H1 (cell line): ENCODE data around the gene RHOG. TPM values are rescaled to one million over a fixed set of nuclear protein-coding genes. Genes with fewer than 3 reads are reported as not detected.

ENCODE experiments used
- CTCF ChIA-PET: fragments of 300-600 bp; sonication (Branson Sonifier 250); formaldehyde crosslinking; loops from one replicate; lab custom pipeline; 2021; ENCODE audit not compliant: partially characterized antibody; lab: Charles Lee
- POLR2A ChIA-PET: fragments of 300-600 bp; sonication (Branson Sonifier 250); formaldehyde crosslinking; loops from one replicate; lab custom pipeline; 2021; ENCODE audit warnings: inconsistent platforms; ENCODE audit not compliant: partially characterized antibody; lab: Charles Lee
- DNase-seq, 2 experiments: peaks; one replicate each; pipeline versions ENCODE4 v3.0.0 to v3.0.0-alpha.2; 2010 to 2022; ENCODE audit warnings: low spot score in 2 of 2, low read depth in 1 of 2, mixed read lengths in 1 of 2
- FAIRE-seq: peaks from 2 replicates; lab custom pipeline; 2011; peaks lifted over from hg19 to GRCh38; lab: Jason Lieb, UNC
- H2AFZ ChIP-seq: 2 replicates; pipeline ENCODE4 v1.8.1; 2012; ENCODE audit warnings: low read length, inconsistent platforms
- H2AK5ac ChIP-seq: 2 replicates; pipeline ENCODE4 v1.6.1; 2013; ENCODE audit warnings: low read depth, low read length
- H2BK120ac ChIP-seq: replicated peaks from 2 replicates; pipeline ENCODE3; 2013; ENCODE audit warnings: low read depth, low read length, inconsistent platforms
- H2BK12ac ChIP-seq: 2 replicates; pipeline ENCODE4 v1.6.1; 2013; ENCODE audit warnings: low read depth, low read length
- H2BK15ac ChIP-seq: 2 replicates; pipeline ENCODE4 v1.6.1; 2013; ENCODE audit warnings: low read length
- H2BK20ac ChIP-seq: 2 replicates; pipeline ENCODE4 v1.6.1; 2013; ENCODE audit warnings: low read length
- H2BK5ac ChIP-seq: 2 replicates; pipeline ENCODE4 v1.6.1; 2013; ENCODE audit warnings: low read depth, low read length
- H3K14ac ChIP-seq: 2 replicates; pipeline ENCODE4 v1.6.1; 2013; ENCODE audit warnings: inconsistent platforms; ENCODE audit not compliant: insufficient read length
- H3K18ac ChIP-seq: 2 replicates; pipeline ENCODE4 v1.6.1; 2013; ENCODE audit warnings: low read length; ENCODE audit errors: extremely low read depth
- H3K23ac ChIP-seq: 2 replicates; pipeline ENCODE4 v1.6.1; 2013; ENCODE audit warnings: inconsistent platforms; ENCODE audit not compliant: insufficient read length
- H3K23me2 ChIP-seq: 2 replicates; pipeline ENCODE4 v1.6.1; 2013; ENCODE audit warnings: low read depth, low read length
- H3K27ac ChIP-seq: 2 replicates; pipeline ENCODE4 v1.6.1; 2011; ENCODE audit warnings: low read depth, low read length, inconsistent platforms
- H3K27me3 ChIP-seq, 4 experiments: replicated peaks in 1 of 4; 1 replicate in 1 of 4; 2 replicates in 3 of 4; pipeline versions ENCODE4 v1.6.1 to v1.8.1; 2011 to 2013; ENCODE audit warnings: low read length in 3 of 4, mild to moderate bottlenecking in 3 of 4, inconsistent platforms in 2 of 4, mixed read lengths in 2 of 4, moderate library complexity in 1 of 4; ENCODE audit not compliant: control insufficient read depth in 3 of 4, insufficient read depth in 3 of 4; ENCODE audit errors: extremely low read depth in 1 of 4
- H3K36me3 ChIP-seq, 4 experiments: 2 replicates each; pipeline versions ENCODE4 v1.6.1 to v1.8.1; 2011 to 2013; ENCODE audit warnings: mild to moderate bottlenecking in 4 of 4, low read length in 3 of 4, moderate library complexity in 2 of 4, control low read depth in 1 of 4, inconsistent platforms in 1 of 4; ENCODE audit not compliant: insufficient read depth in 4 of 4, control insufficient read depth in 2 of 4
- H3K4ac ChIP-seq: replicated peaks from 2 replicates; pipeline ENCODE3; 2013; ENCODE audit warnings: low read length, low read depth, mixed read lengths, inconsistent platforms; ENCODE audit not compliant: insufficient read length
- H3K4me1 ChIP-seq, 4 experiments: replicated peaks in 1 of 4; 1 replicate in 1 of 4; 2 replicates in 3 of 4; pipeline versions ENCODE4 v1.6.1 to v1.8.1; 2011 to 2013; ENCODE audit warnings: low read length in 3 of 4, inconsistent platforms in 2 of 4, mixed read lengths in 1 of 4; ENCODE audit not compliant: insufficient read depth in 4 of 4, control insufficient read depth in 3 of 4
- H3K4me2 ChIP-seq, 2 experiments: 2 replicates each; pipeline versions ENCODE4 v1.6.1 to v1.8.1; 2011 to 2013; ENCODE audit warnings: low read depth in 2 of 2, low read length in 2 of 2, control low read depth in 1 of 2, inconsistent platforms in 1 of 2, mild to moderate bottlenecking in 1 of 2; ENCODE audit not compliant: insufficient read depth in 1 of 2
- H3K4me3 ChIP-seq, 4 experiments: fragments of 200-600, 300-600 bp in 1 of 4; sonication (generic), shearing (Covaris generic), sonication (Bioruptor Twin) in 1 of 4; 2 replicates each; pipeline versions ENCODE4 v1.5.1 to v1.8.1; 2011 to 2016; ENCODE audit warnings: low read length in 4 of 4, low read depth in 3 of 4, control low read depth in 2 of 4, inconsistent platforms in 2 of 4, mild to moderate bottlenecking in 2 of 4, mixed read lengths in 1 of 4, moderate library complexity in 1 of 4; ENCODE audit not compliant: insufficient read depth in 2 of 4; ENCODE audit errors: extremely low read depth in 1 of 4
- H3K56ac ChIP-seq: replicated peaks from 2 replicates; pipeline ENCODE3; 2013; ENCODE audit warnings: low read depth, mild to moderate bottlenecking, mixed read lengths, low read length, inconsistent platforms; ENCODE audit not compliant: insufficient read length
- H3K79me1 ChIP-seq: 2 replicates; pipeline ENCODE4 v1.6.1; 2013; ENCODE audit warnings: low read depth, low read length, control low read depth
- H3K79me2 ChIP-seq, 2 experiments: 2 replicates each; pipeline versions ENCODE4 v1.6.1 to v1.8.1; 2012 to 2013; ENCODE audit warnings: low read length in 2 of 2, mild to moderate bottlenecking in 2 of 2, inconsistent platforms in 1 of 2; ENCODE audit not compliant: insufficient read depth in 2 of 2, control insufficient read depth in 1 of 2
- H3K9ac ChIP-seq, 4 experiments: replicated peaks in 1 of 4; 1 replicate in 1 of 4; 2 replicates in 3 of 4; pipeline versions ENCODE4 v1.6.1 to v1.8.1; 2011 to 2013; ENCODE audit warnings: low read depth in 3 of 4, low read length in 3 of 4, control low read depth in 2 of 4, mild to moderate bottlenecking in 2 of 4, moderate library complexity in 2 of 4, inconsistent platforms in 1 of 4; ENCODE audit errors: extremely low read depth in 1 of 4
- H3K9me3 ChIP-seq, 2 experiments: 2 replicates each; pipeline versions ENCODE4 v1.6.1 to v1.8.1; 2012 to 2013; ENCODE audit warnings: mild to moderate bottlenecking in 2 of 2, moderate library complexity in 2 of 2, control low read depth in 1 of 2, inconsistent platforms in 1 of 2, low read depth in 1 of 2, low read length in 1 of 2, mixed read lengths in 1 of 2; ENCODE audit not compliant: insufficient read depth in 2 of 2
- H4K20me1 ChIP-seq, 2 experiments: replicated peaks in 1 of 2; 2 replicates each; pipeline versions ENCODE3 to v1.8.1; 2011 to 2013; ENCODE audit warnings: inconsistent platforms in 2 of 2, low read length in 2 of 2, mild to moderate bottlenecking in 1 of 2; ENCODE audit not compliant: insufficient read depth in 2 of 2, control insufficient read depth in 1 of 2
- H4K5ac ChIP-seq: 2 replicates; pipeline ENCODE4 v1.6.1; 2013; ENCODE audit warnings: low read length, low read depth, mixed read lengths, inconsistent platforms; ENCODE audit not compliant: insufficient read length
- H4K8ac ChIP-seq: 2 replicates; pipeline ENCODE4 v1.8.0; 2013; ENCODE audit warnings: mild to moderate bottlenecking, moderate library complexity, low read length, inconsistent platforms; ENCODE audit not compliant: insufficient read depth; ENCODE audit errors: extremely low read depth
- H4K91ac ChIP-seq: replicated peaks from 2 replicates; pipeline ENCODE3; 2013; ENCODE audit warnings: low read length, mixed read lengths, inconsistent platforms; ENCODE audit not compliant: insufficient read length
- ATF3 ChIP-seq: IDR thresholded peaks from 2 replicates; pipeline ENCODE4 v1.6.1; 2011; ENCODE audit warnings: low read depth, mild to moderate bottlenecking, low read length; ENCODE audit not compliant: insufficient read depth
- CREB1 ChIP-seq: IDR thresholded peaks from 2 replicates; pipeline ENCODE4 v1.6.1; 2012; ENCODE audit warnings: inconsistent platforms
- EGR1 ChIP-seq: IDR thresholded peaks from 2 replicates; pipeline ENCODE4 v1.6.1; 2011; ENCODE audit warnings: low read depth, low read length, borderline replicate concordance
- HDAC6 ChIP-seq: IDR thresholded peaks from one replicate; pipeline ENCODE4 v1.7.1; 2012; ENCODE audit warnings: low read depth, mild to moderate bottlenecking, inconsistent platforms, low read length, moderate library complexity
- KDM1A ChIP-seq: fragments of 200-600, 300-600 bp; sonication (generic); IDR thresholded peaks from 2 replicates; pipeline ENCODE4 v1.7.1; 2016; ENCODE audit warnings: mild to moderate bottlenecking, low read length, borderline replicate concordance
- MAFK ChIP-seq: IDR thresholded peaks from 2 replicates; pipeline ENCODE4 v1.6.1; 2012; ENCODE audit warnings: low read depth, mild to moderate bottlenecking, improper control_type of control experiment, low read length
- NANOG ChIP-seq: IDR thresholded peaks from 2 replicates; pipeline ENCODE4 v1.6.1; 2011; ENCODE audit warnings: low read length, low read depth, mild to moderate bottlenecking, inconsistent platforms; ENCODE audit not compliant: insufficient read depth, poor library complexity, severe bottlenecking
- RNF2 ChIP-seq: fragments of 200-900, 300-1000 bp; sonication (generic); IDR thresholded peaks from 2 replicates; pipeline ENCODE4 v1.7.1; 2016; ENCODE audit warnings: borderline replicate concordance, low read depth, mild to moderate bottlenecking, antibody characterized with exemption, low read length; ENCODE audit not compliant: poor library complexity, severe bottlenecking; ENCODE audit errors: missing control alignments
- SP4 ChIP-seq: IDR thresholded peaks from 2 replicates; pipeline ENCODE4 v1.6.1; 2012; ENCODE audit warnings: low read length, inconsistent platforms
- TAF1 ChIP-seq: IDR thresholded peaks from 2 replicates; pipeline ENCODE4 v1.6.1; 2011; ENCODE audit warnings: mild to moderate bottlenecking, low read depth, low read length
- TCF12 ChIP-seq: IDR thresholded peaks from 2 replicates; pipeline ENCODE4 v1.6.1; 2011; ENCODE audit warnings: low read depth, mild to moderate bottlenecking, low read length
- USF2 ChIP-seq: IDR thresholded peaks from 2 replicates; pipeline ENCODE4 v1.6.1; 2011; ENCODE audit warnings: low read length, improper control_type of control experiment
- WGBS, 2 experiments: shearing (Covaris generic) in 1 of 2; methylation state at CpG; one replicate each; pipeline versions ENCODE4 v1.1.6 to v1.1.7; 2013 to 2015; ENCODE audit warnings: low lambda C conversion rate in 2 of 2, mixed read lengths in 2 of 2, inconsistent platforms in 1 of 2, low coverage in 1 of 2, missing lambda C conversion rate in 1 of 2; ENCODE audit not compliant: insufficient replicate concordance in 2 of 2, insufficient coverage in 1 of 2, insufficient read length in 1 of 2; ENCODE audit errors: extremely low coverage in 1 of 2, missing lambda C conversion rate in 1 of 2; 5-methylcytosine and 5-hydroxymethylcytosine counted together
- polyA plus RNA-seq, 7 experiments: library from polyadenylated mRNA; depleted of rRNA in 3 of 7; stranded (reverse) in 5 of 7; unstranded in 2 of 7; fragments of >200 nt in 5 of 7; fragments of 200-250 nt in 2 of 7; gene quantifications; 1 replicate in 5 of 7; 2 replicates in 1 of 7; 4 replicates in 1 of 7; pipeline versions ENCODE4 v1.2.1 to v1.2.3, GENCODE V29; 2011 to 2013; ENCODE audit warnings: missing spikeins in 2 of 7, mixed read lengths in 2 of 7
- total RNA-seq: library from RNA; stranded (reverse); fragmentation: NEBNext Ultra II Directional; extraction: Animal tissue kit (Norgen Biotek cat#: 25700); gene quantifications from 2 replicates; pipeline ENCODE4 v1.2.1, GENCODE V29; 2021

The RHOG gene
- total and polyA plus RNA-seq, 2 of the 8 experiments (the other 6 are each of a cell fraction or from before 2014, with no cell fraction given), result 28.3 to 69.6 TPM

GRCh38 chr11:3861683-3862082 is 20.9 kb upstream of the RHOG start:
- Histone ChIP-seq H3K9ac (no peak overlapping the region), H2BK5ac (no peak overlapping the region), H2BK12ac (no peak overlapping the region), H2BK20ac (no peak overlapping the region), H3K23me2 (no peaks in the 10 kb centered on the region), H3K79me1 (peaks cover 2% of the 10 kb centered on the region; the same call in 1 of the 2 replicates), H3K4ac (no peak overlapping the region), H3K36me3 (no peaks in the 10 kb centered on the region), H2BK15ac (no peak overlapping the region), H2BK120ac (no peak overlapping the region), H3K4me1 (peaks cover 2 to 11% (median 7%) of the 10 kb centered on the region in 4 experiments; a peak in 5 of 7 replicates), H3K79me2 (no peaks in the 10 kb centered on the region), H3K4me3 (no peak overlapping the region), H3K23ac (no peak overlapping the region), H4K5ac (no peak overlapping the region), H3K4me2 (peak overlapping the region in 1 of 2 experiments; percentile 24; a peak in 1 of 4 replicates), H3K18ac (no peak overlapping the region), H2AK5ac (no peak overlapping the region), H2AFZ (no peak overlapping the region), H3K9me3 (no peaks in the 10 kb centered on the region), H3K27me3 (peaks cover 0 to 4% (median 1%) of the 10 kb centered on the region in 4 experiments; a peak in 4 of 7 replicates), H4K91ac (no peak overlapping the region), H3K14ac (no peak overlapping the region), H4K8ac (no peak overlapping the region), H3K56ac (no peak overlapping the region), H3K27ac (no peak overlapping the region), H4K20me1 (peaks cover 2 to 3% of the 10 kb centered on the region in 2 experiments)
- WGBS, 2 experiments, result 18% methylated on average over 1 of the region's 1 CpG; no CpG with 5 or more reads in 1 of the 2 experiments
- no peak for DNase-seq
- FAIRE-seq, result no peak
- POLR2A ChIA-PET, result no interaction called here
- CTCF ChIA-PET, result interaction anchor here (0.6 to 4.9 kb wide), 5 partner anchors 9 to 212 kb away, joined by 3 to 30 read pairs (median 3); no protein-coding TSS in a partner anchor
- TF ChIP-seq USF2 (no peak), TAF1 (no peak), NANOG (peak; percentile 32), KDM1A (no peak), RNF2 (no peak), ATF3 (no peak), HDAC6 (no peak), EGR1 (no peak), CREB1 (no peak), TCF12 (no peak), SP4 (no peak), MAFK (no peak)
